ENCODE data around the gene ST3GAL3. TPM values are rescaled to one million over a fixed set of nuclear protein-coding genes. Genes with fewer than 3 reads are reported as not detected.

ST3GAL3 gene
- total RNA-seq, 1 donor from 2014 or later = 24.2 TPM

- DNase-seq = no peak
- intact Hi-C loops (cut with DNase I) = no loop called here
- ATAC-seq (ENCODE audit: poor library complexity) = no peak
Measured at GRCh38 chr1:43802356-43802980, 95.1 kb downstream of the ST3GAL3 start.

GRCh38 chr1:43803105-43803504, 95.8 kb downstream of the ST3GAL3 start:
- intact Hi-C loops (cut with DNase I) = no loop called here
- ATAC-seq (ENCODE audit: poor library complexity) (no peak), DNase-seq (no peak)

DNA sequence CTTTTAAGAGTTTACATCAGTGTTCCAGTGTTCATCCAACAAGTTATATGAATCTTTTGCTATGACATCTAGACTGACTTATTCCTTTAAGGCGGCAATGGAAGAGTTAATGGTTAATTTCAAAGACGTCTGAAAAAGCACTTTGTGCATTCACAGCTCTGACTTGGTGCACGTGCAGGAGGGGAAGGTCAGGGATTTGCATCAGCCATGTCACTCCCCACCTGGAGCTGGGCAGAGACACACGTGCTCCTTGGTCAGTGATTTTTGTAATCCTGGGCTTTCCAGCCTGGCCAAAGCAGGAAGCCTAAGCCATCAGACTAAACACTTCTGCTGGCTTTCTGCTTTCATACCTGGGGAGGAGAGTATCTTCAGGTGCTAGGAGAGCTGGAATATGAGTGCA, 96.3 kb downstream of the ST3GAL3 start:
- intact Hi-C loops (cut with DNase I) = no loop called here
- no peak for ATAC-seq (ENCODE audit: poor library complexity)
- DNase-seq = no peak

DNA sequence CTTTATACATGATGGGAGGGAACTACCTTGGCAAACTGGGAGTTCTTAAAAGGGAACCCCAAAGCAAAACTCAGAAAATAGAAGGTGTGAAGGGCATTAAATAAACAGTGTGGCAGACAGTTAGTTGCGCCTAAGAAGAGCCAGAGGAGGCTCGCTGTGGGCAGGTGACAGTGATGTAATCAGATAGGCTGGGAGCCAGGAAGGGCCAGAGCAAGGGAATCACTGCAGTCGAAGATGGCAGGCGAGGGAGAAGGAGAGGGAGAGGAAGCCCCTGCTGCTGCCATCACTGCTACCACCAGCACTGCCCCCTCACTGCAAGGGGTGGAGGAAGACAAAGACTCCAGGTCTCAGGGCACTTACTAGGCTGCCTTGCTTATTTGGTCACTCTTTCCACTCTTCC, 97.2 kb downstream of the ST3GAL3 start:
- ATAC-seq (ENCODE audit: poor library complexity) = no peak
- DNase-seq = no peak
- intact Hi-C loops (cut with DNase I) = no loop called here

GRCh38 chr1:43805340-43805739, 98.0 kb downstream of the ST3GAL3 start:
- DNase-seq = no peak
- intact Hi-C loops (cut with DNase I) = no loop called here
- no peak for ATAC-seq (ENCODE audit: poor library complexity)

- DNase-seq = no peak
- no peak for ATAC-seq (ENCODE audit: poor library complexity)
- intact Hi-C loops (cut with DNase I) = no loop called here
Measured at GRCh38 chr1:43806183-43806582, 98.8 kb downstream of the ST3GAL3 start.

DNA sequence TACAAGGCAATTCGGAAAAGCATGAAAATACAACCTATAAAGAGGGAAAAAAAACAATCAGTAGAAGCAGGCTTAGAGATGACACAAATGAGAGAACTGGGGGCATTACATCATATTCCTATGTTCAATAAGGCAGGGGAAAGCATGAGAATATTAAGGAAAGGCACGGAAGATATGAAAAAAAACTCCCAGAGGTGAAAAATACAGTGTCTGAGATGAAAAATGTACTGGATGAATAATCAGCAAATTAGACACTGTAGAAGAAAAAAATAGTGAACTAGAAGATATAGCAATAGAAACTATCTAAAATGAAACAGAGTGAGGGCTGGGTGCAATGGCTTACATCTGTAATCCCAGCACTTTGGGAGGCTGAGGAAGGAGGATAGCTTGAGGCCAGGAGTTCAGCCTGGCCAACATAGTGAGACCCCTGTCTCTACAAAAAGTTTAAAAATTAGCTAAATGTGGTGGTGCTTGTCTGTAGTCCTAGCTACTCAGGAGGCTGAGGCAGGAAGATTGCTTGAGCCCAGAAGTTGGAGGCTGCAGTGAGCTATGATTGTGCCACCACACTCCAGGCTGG, 101.8 kb downstream of the ST3GAL3 start:
- ATAC-seq (ENCODE audit: poor library complexity) = no peak
- no peak for DNase-seq
- intact Hi-C loops (cut with DNase I) = no loop called here

GRCh38 chr1:43812579-43812978, 105.2 kb downstream of the ST3GAL3 start:
- ATAC-seq (ENCODE audit: poor library complexity) (no peak), DNase-seq (no peak)
- intact Hi-C loops (cut with DNase I) = no loop called here

DNA sequence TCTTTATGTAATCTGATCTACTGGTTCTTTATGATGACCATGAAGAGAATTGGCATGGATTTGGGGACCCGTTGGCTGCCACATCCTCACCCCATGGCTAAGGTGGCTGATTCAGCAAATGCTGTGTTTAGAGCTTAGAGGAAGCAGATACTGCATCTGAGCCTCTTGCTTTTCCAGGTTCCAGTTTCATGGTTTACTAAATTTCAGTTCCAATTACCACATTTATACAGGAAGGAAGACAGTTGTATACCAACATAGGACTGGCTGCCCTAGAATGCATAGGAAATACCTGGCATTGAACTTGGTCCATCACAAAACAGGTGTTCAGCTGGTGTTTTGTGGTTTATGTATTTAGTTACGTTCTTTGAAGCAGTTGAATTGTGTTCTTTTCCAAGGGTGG, 107.1 kb downstream of the ST3GAL3 start:
- intact Hi-C loops (cut with DNase I) = no loop called here
- DNase-seq = no peak

DNA sequence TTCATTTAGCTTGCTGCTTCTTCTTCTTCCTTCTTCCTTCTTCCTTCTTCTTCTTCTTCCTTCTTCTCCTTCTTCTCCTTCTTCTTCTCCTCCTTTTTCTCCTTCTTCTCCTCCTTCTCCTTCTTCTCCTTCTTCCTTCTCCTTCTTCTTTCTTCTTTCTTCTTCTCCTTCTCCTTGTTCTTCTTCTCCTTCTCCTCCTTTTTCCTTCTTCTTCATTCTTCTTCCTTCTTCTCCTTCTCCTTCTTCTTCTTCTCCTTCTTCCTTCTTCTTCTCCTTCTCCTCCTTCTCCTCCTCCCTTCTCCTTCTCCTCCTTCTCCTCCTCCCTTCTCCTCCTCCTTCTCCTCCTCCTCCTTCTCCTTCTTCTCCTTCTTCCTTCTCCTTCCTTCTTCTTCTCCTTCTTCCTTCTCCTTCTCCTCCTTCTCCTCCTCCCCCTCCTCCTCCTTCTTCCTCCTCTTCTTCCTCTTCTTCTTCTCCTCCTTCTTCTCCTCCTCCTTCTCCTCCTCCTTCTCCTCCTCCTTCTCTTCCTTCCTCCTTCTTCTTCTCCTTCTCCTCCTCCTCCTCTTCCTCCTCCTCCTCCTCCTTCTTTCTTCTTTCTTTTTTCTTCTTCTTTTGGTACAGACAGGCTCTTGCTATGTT, 110.1 kb downstream of the ST3GAL3 start:
- intact Hi-C loops (cut with DNase I) = no loop called here
- ATAC-seq (ENCODE audit: poor library complexity) (no peak), DNase-seq (no peak)

More for the DNA sequence above, 107.1 kb downstream of the ST3GAL3 start:
- ATAC-seq (ENCODE audit: poor library complexity) = no peak

- intact Hi-C loops (cut with DNase I) = no loop called here
- DNase-seq = no peak
- ATAC-seq (ENCODE audit: poor library complexity) = no peak
Measured at GRCh38 chr1:43818691-43819090, 111.4 kb downstream of the ST3GAL3 start.

GRCh38 chr1:43819357-43819756, 112.0 kb downstream of the ST3GAL3 start:
- DNase-seq = no peak
- ATAC-seq (ENCODE audit: poor library complexity) = no peak
- intact Hi-C loops (cut with DNase I) = no loop called here

DNA sequence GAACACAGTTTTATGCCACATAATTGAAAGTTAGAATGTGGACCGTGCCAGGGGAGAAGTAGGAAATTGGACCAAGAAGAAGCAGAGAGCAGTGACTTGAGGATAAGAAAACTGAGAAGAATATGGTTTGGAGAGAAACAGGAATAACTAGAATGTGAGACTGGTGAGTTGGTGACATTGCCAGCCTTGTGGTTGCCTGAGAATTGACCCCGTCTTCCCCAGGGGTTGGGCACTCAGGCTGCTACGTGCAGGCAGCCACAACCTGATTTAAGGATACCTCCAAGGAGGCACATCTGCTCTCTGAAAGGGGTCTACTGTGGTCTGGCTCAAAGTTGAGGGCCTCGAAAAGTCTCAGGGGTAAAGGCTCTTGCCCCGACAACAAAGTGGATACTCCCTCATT, 114.1 kb downstream of the ST3GAL3 start:
- ATAC-seq (ENCODE audit: poor library complexity) = no peak
- intact Hi-C loops (cut with DNase I) = no loop called here
- DNase-seq = no peak

DNA sequence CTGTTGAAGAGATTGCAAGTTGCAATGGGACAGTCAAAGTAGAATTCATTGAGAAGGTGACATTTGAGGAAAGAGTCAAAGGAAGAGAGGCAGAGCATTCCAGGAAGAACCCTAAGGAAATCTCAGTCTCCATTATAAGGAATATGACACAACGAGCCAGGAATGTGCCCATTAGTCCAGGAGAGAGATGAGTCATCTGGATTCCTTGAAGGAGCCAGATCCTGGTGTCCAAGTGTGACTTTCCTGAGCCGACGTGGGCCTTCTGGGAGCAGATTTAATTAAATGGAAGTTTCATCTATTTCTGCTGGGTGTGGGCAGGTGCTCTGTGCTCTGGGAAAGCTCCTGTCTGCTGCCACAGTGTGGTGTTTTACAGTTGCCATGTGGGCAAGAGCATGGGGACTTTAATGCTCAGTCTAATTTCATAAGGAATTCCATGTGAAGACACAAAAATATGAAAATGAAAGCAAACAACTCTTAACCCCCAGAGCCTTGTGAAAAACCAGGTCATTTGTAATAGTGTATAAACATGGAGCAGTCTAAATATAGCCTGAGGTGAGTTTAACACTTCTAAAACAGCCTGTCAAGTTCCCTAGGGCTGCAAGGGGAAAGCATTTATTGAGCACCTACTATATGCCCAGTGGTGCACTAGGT, 114.8 kb downstream of the ST3GAL3 start:
- intact Hi-C loops (cut with DNase I) = no loop called here
- DNase-seq = no peak
- peak; percentile 43 for ATAC-seq (ENCODE audit: poor library complexity)

- no peak for ATAC-seq (ENCODE audit: poor library complexity)
- intact Hi-C loops (cut with DNase I) = no loop called here
- no peak for DNase-seq
Measured at GRCh38 chr1:43824795-43825194, 117.5 kb downstream of the ST3GAL3 start.

GRCh38 chr1:43828574-43828973, 121.2 kb downstream of the ST3GAL3 start:
- ATAC-seq (ENCODE audit: poor library complexity) (no peak), DNase-seq (no peak)
- intact Hi-C loops (cut with DNase I) = no loop called here

DNA sequence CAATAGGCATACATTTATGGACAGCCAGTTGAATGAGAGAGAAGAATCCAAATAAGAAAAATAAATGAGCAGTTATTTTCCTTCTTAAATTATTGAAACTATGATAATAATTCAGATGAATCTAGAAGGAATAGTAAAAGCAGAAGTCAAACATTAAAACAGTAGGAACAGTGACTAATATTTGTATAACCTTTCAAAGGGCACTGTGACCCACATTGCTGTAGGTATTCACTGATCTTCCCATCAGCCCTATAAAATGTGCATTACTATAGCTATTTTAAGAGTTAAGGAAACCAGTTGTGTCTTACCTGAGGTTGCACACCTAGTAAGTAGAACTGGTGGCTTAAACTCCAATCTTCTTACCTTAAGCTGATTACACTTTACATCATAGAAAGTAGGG, 123.5 kb downstream of the ST3GAL3 start:
- ATAC-seq (ENCODE audit: poor library complexity) (no peak), DNase-seq (no peak)
- intact Hi-C loops (cut with DNase I) = no loop called here

GRCh38 chr1:43831851-43832250, 124.5 kb downstream of the ST3GAL3 start:
- DNase-seq = no peak
- intact Hi-C loops (cut with DNase I) = no loop called here

DNA sequence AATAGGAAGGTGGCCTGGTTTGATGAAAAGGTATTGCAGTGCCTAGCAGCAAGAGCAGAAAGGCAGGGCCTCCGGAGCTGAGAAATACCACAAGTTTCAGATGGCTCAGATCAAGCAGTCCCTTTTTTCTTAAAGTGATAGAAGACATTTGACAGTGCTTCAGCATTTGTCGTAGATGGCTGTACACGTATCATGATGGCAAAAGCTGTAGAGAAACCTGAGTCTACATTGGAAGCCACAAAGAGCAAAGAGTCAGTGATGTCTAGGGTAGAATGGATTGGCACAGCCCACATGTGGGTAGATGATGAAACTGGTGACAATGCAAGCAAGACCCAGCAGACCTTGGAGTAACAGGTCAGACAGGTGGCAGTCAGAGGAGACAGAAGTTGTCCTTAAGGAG, 124.9 kb downstream of the ST3GAL3 start:
- intact Hi-C loops (cut with DNase I) = no loop called here
- no peak for ATAC-seq (ENCODE audit: poor library complexity)

More at GRCh38 chr1:43831851-43832250, 124.5 kb downstream of the ST3GAL3 start:
- peak; percentile 13 for ATAC-seq (ENCODE audit: poor library complexity)

DNA sequence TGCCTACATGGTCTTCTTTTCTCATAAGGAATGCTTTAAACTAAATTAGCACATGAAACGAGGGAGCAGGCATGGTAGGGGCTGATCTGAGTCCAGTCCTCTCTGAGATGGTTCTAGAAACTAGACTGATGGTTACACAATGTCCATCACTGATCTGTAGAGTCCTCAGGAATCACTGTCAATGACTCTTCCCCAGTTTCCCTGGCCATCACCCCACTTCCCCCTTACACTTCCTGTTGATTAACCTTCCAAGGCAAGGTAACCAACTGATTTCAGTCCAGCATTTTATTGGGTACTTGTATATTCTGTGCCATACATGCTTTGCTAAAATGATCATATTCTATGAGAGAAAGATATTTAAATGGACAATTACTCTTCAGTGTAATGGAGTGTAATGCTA, 125.7 kb downstream of the ST3GAL3 start:
- intact Hi-C loops (cut with DNase I) = no loop called here
- ATAC-seq (ENCODE audit: poor library complexity) (no peak), DNase-seq (no peak)

More for the DNA sequence above, 124.9 kb downstream of the ST3GAL3 start:
- DNase-seq = no peak
